ENCODE results near the gene CNGB1.
"Not testable (repeated sequence)": the region's sequence is repeated elsewhere in the genome, so short reads cannot be mapped to it uniquely, and the experiment has no call there.

DNA sequence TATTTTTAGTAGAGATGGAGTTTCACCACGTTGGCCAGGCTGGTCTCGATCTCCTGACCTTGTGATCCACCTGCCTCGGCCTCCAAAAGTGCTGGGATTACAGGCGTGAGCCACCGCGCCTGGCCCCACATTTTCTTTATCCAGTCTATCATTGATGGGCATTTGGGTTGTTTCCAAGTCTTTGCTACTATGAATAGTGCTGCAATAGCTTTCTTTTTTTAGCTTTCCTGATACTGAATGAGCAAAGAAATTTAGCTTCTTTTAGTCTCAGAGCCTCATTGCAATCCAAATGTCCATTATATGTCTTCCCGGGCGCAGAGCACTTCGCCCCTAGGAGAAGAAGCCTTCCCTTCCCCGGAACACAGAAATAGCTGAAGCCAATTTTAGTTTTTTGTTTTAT lies 112.9 kb downstream of the CNGB1 start:
- TF ChIP-seq, protein P1, sequence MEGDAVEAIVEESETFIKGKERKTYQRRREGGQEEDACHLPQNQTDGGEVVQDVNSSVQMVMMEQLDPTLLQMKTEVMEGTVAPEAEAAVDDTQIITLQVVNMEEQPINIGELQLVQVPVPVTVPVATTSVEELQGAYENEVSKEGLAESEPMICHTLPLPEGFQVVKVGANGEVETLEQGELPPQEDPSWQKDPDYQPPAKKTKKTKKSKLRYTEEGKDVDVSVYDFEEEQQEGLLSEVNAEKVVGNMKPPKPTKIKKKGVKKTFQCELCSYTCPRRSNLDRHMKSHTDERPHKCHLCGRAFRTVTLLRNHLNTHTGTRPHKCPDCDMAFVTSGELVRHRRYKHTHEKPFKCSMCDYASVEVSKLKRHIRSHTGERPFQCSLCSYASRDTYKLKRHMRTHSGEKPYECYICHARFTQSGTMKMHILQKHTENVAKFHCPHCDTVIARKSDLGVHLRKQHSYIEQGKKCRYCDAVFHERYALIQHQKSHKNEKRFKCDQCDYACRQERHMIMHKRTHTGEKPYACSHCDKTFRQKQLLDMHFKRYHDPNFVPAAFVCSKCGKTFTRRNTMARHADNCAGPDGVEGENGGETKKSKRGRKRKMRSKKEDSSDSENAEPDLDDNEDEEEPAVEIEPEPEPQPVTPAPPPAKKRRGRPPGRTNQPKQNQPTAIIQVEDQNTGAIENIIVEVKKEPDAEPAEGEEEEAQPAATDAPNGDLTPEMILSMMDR (conservative IDR thresholded peaks at IDR 0.05; ENCODE audit: low read depth, low read length): not testable (repeated sequence)
- not testable (repeated sequence) for TF ChIP-seq EZH2 (IDR thresholded peaks at IDR 0.05; ENCODE audit: low read length, unreplicated experiment); EZH2phosphoT487 (IDR thresholded peaks at IDR 0.05; ENCODE audit: borderline replicate concordance, low read length)

All from PC-3 (cell line).